SU-DHL-6 (cell line): ENCODE data around the gene NANOS1.

ENCODE experiments used
- H2AFZ ChIP-seq: fragments of 200-600 bp; sonication (generic); 2 replicates; pipeline ENCODE4 v1.6.1; 2014; ENCODE audit warnings: low read depth, mild to moderate bottlenecking, moderate library complexity, mixed read lengths, antibody characterized with exemption, low read length; ENCODE audit not compliant: severe bottlenecking
- H3F3A ChIP-seq: fragments of 200-600 bp; shearing (Covaris generic); 2 replicates; pipeline ENCODE4 v1.6.0; 2016; ENCODE audit warnings: antibody characterized with exemption, mild to moderate bottlenecking; ENCODE audit not compliant: insufficient read depth
- H3K27ac ChIP-seq: fragments of 200-600 bp; sonication (generic); 2 replicates; pipeline ENCODE4 v1.5.1; 2016; ENCODE audit warnings: low read depth, mild to moderate bottlenecking, low read length, moderate library complexity, mixed read lengths
- H3K27me3 ChIP-seq: fragments of 200-600 bp; sonication (generic), shearing (Covaris generic); 2 replicates; pipeline ENCODE4 v1.6.0; 2014; ENCODE audit warnings: mild to moderate bottlenecking, low read length
- H3K36me3 ChIP-seq: fragments of 200-600 bp; sonication (generic); 2 replicates; pipeline ENCODE4 v1.6.1; 2014; ENCODE audit warnings: mild to moderate bottlenecking, low read length, mixed read lengths
- H3K4me2 ChIP-seq: fragments of 300-600, 200-600 bp; shearing (Covaris generic), sonication (generic); 2 replicates; pipeline ENCODE4 v1.6.0; 2014; ENCODE audit warnings: low read length, low read depth, mild to moderate bottlenecking; ENCODE audit not compliant: poor library complexity, severe bottlenecking
- H3K4me3 ChIP-seq: fragments of 200-600 bp; sonication (generic); 2 replicates; pipeline ENCODE4 v1.5.1; 2014; ENCODE audit warnings: antibody characterized with exemption, low read length, mild to moderate bottlenecking, mixed read lengths; ENCODE audit not compliant: insufficient read depth, poor library complexity, severe bottlenecking
- H3K79me2 ChIP-seq: fragments of 200-600 bp; sonication (generic); 2 replicates; pipeline ENCODE4 v1.6.1; 2014; ENCODE audit warnings: mild to moderate bottlenecking, low read length, moderate library complexity; ENCODE audit not compliant: insufficient read depth
- H3K9ac ChIP-seq: fragments of 200-600 bp; sonication (generic); 2 replicates; pipeline ENCODE4 v1.7.0; 2014; ENCODE audit warnings: mild to moderate bottlenecking, low read length
- H3K9me2 ChIP-seq: fragments of 200-600 bp; sonication (generic); replicated peaks from 2 replicates; pipeline ENCODE4 v1.6.1; 2014; ENCODE audit warnings: low read length; ENCODE audit not compliant: insufficient read depth
- H3K9me3 ChIP-seq: fragments of 200-600 bp; sonication (generic); 2 replicates; pipeline ENCODE4 v1.6.1; 2014; ENCODE audit warnings: low read length, mixed read lengths; ENCODE audit not compliant: insufficient read depth
- H4K20me1 ChIP-seq: fragments of 200-600 bp; sonication (generic); 2 replicates; pipeline ENCODE4 v1.6.1; 2014; ENCODE audit warnings: low read depth, mild to moderate bottlenecking, antibody characterized with exemption, low read length, moderate library complexity, mixed read lengths
- EZH2phosphoT487 ChIP-seq: fragments of 200-600 bp; sonication (generic), shearing (Covaris generic); conservative IDR thresholded peaks from 2 replicates; pipeline ENCODE4 v1.6.1; 2018; ENCODE audit warnings: mild to moderate bottlenecking, antibody characterized with exemption, low read length, moderate library complexity, mixed read lengths
- TF ChIP-seq, protein P1 (sequence below): fragments of 200-600 bp; sonication (generic); IDR thresholded peaks from one replicate; pipeline ENCODE4 v1.5.1; 2017; ENCODE audit warnings: antibody characterized with exemption, mild to moderate bottlenecking, low read length, moderate library complexity; ENCODE audit not compliant: insufficient read depth, poor library complexity, severe bottlenecking

Gene NANOS1

DNA sequence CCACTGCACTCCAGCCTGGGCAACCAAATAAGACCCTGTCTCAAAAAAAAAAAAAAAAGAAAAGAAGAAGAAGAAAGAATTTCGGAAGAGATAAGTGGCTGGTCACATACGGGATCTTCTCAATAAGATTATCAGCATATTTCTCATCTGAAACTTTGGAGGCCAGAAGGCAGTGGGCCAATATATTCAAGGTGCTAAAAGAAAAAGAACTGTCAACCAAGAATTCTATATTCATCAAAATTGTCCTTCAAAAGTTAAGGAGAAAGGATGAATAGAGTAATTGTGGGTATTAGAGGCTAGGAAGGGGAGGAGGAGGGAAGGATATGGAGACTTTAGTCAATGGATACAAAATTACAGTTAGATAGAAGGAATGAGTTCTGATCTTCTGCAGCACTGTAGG lies 43.9 kb upstream of the NANOS1 start:
- Histone ChIP-seq H3K4me3 (no peak overlapping the region), H3K4me2 (no peak overlapping the region), H2AFZ (no peak overlapping the region), H3K9me3 (no peaks in the 10 kb centered on the region), H3F3A (no peaks in the 10 kb centered on the region), H3K9ac (no peak overlapping the region), H3K36me3 (no peaks in the 10 kb centered on the region), H3K79me2 (no peaks in the 10 kb centered on the region), H3K27me3 (no peaks in the 10 kb centered on the region), H3K27ac (no peak overlapping the region), H3K9me2 (no peaks in the 10 kb centered on the region), H4K20me1 (no peaks in the 10 kb centered on the region)
- no peak for TF ChIP-seq EZH2phosphoT487
- TF ChIP-seq, protein P1, sequence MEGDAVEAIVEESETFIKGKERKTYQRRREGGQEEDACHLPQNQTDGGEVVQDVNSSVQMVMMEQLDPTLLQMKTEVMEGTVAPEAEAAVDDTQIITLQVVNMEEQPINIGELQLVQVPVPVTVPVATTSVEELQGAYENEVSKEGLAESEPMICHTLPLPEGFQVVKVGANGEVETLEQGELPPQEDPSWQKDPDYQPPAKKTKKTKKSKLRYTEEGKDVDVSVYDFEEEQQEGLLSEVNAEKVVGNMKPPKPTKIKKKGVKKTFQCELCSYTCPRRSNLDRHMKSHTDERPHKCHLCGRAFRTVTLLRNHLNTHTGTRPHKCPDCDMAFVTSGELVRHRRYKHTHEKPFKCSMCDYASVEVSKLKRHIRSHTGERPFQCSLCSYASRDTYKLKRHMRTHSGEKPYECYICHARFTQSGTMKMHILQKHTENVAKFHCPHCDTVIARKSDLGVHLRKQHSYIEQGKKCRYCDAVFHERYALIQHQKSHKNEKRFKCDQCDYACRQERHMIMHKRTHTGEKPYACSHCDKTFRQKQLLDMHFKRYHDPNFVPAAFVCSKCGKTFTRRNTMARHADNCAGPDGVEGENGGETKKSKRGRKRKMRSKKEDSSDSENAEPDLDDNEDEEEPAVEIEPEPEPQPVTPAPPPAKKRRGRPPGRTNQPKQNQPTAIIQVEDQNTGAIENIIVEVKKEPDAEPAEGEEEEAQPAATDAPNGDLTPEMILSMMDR: no peak

DNA sequence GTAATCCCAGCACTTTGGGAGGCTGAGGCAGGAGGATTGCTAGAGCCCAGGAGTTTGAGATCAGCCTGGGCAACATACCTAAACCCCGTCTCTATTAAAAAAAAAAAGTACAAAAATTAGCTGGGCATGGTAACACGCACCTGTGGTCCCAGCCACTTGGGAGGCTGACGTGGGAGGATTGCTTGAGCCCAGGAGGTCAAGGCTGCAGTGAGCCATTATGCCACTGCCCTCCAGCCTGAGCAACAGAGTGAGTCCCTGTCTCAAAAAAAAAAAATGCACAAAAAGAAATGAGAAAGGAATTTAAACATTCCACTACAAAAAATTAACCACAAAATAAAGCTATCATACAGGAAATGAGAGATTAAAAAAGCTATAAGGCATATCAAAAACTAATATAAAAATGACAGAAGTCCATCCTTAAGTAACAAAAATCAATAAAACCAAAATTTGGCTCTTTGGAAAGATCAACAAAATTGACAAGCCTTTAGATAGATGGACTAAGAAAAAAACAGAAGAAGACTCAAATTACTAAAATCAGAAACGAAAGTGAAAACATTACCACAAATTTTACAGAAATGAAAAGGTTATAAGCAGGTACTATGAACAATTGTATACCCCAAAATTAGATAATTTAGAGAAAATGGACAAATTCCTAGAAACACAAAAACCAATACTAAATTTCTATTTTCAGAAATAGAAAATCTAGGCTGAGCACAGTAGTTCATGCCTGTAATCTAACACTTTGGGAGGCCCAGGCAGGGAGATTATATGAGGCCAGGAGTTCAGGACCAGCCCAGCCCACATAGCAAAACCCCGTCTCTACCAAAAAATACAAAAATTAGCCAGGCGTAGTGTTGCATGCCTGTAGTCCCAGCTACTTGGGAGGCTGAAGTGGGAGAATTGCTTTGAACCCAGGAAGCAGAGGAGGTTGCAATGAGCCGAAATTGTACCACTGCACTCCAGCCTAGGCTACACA lies 42.4 kb upstream of the NANOS1 start:
- no peaks in the 10 kb centered on the region for H3K27me3 ChIP-seq
- no peak overlapping the region for H3K27ac ChIP-seq
- no peak overlapping the region for H3K4me2 ChIP-seq
- no peak overlapping the region for H3K9ac ChIP-seq
- no peaks in the 10 kb centered on the region for H4K20me1 ChIP-seq
- H3K79me2 ChIP-seq: no peaks in the 10 kb centered on the region
- H3K9me3 ChIP-seq: no peaks in the 10 kb centered on the region
- no peaks in the 10 kb centered on the region for H3K36me3 ChIP-seq
- TF ChIP-seq EZH2phosphoT487: no peak
- TF ChIP-seq, protein P1: no peak
- no peaks in the 10 kb centered on the region for H3F3A ChIP-seq
- no peak overlapping the region for H3K4me3 ChIP-seq
- no peaks in the 10 kb centered on the region for H3K9me2 ChIP-seq
- no peak overlapping the region for H2AFZ ChIP-seq

DNA sequence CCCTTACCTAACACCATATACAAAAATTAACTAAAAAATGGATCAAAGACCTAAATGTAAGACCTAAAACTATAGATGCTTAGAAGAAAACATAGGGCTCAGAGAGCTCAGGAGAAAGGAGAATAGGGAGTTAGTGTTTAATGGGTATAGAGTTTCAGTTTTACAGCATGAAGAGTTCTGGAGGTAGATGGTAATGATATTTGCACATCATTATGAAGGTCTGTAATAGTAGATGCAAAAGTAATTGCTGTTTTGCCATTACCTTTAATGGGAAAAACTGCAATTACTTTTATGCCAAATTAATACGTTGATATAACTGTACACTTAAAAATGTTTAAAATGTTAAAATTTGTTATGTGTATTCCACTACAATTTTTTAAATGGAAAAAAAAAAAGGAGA lies 39.2 kb upstream of the NANOS1 start:
- Histone ChIP-seq H3F3A (no peaks in the 10 kb centered on the region), H3K79me2 (no peaks in the 10 kb centered on the region), H3K36me3 (no peaks in the 10 kb centered on the region), H3K9me2 (no peaks in the 10 kb centered on the region), H3K9ac (no peak overlapping the region), H3K27me3 (no peaks in the 10 kb centered on the region), H3K4me2 (no peak overlapping the region), H4K20me1 (no peaks in the 10 kb centered on the region), H2AFZ (no peak overlapping the region), H3K4me3 (no peak overlapping the region), H3K9me3 (no peaks in the 10 kb centered on the region), H3K27ac (no peak overlapping the region)
- TF ChIP-seq, protein P1: no peak
- no peak for TF ChIP-seq EZH2phosphoT487
